Activated T-helper 2 cell treated with anti-CD3 and anti-CD28 coated beads, Interferon-gamma antibody, Interleukin-2, Interleukin-4, amounts not matched to agents 10 μg/mL and 5 μg/mL and 100 μg/mL, durations not matched to agents 14 hours and 24 hours and 36 hours (primary cell): ENCODE results near the gene BLTP1. TPM values are rescaled to one million over a fixed set of nuclear protein-coding genes. Genes with fewer than 3 reads are reported as not detected.

ENCODE experiments used
- DNase-seq: peaks from one replicate; pipeline ENCODE4 v3.0.0; 2021; ENCODE audit warnings: low spot score
- H3K27ac Mint-ChIP-seq: one replicate; pipeline ENCODE4 v1.8.0; 2021; ENCODE audit warnings: mixed read lengths
- H3K27me3 Mint-ChIP-seq: one replicate; pipeline ENCODE4 v1.8.0; 2021; ENCODE audit warnings: low read depth, mixed read lengths
- H3K36me3 Mint-ChIP-seq: one replicate; pipeline ENCODE4 v1.8.0; 2021; ENCODE audit warnings: low read depth, mixed read lengths
- H3K4me1 Mint-ChIP-seq: one replicate; pipeline ENCODE4 v1.8.0; 2021; ENCODE audit warnings: low read depth, mixed read lengths
- H3K4me3 Mint-ChIP-seq: one replicate; pipeline ENCODE4 v1.8.0; 2021; ENCODE audit warnings: low read depth, mild to moderate bottlenecking, moderate library complexity, mixed read lengths
- H3K9me3 Mint-ChIP-seq: one replicate; pipeline ENCODE4 v1.8.0; 2021; ENCODE audit warnings: mixed read lengths
- intact Hi-C: fragments of 100-400 bp; cut with micrococcal nuclease; formaldehyde crosslinking; loops from one replicate; pipeline ENCODE4 v1.15.1; 2023
- total RNA-seq: library from RNA; stranded (reverse); gene quantifications from 2 replicates; pipeline ENCODE4 v1.2.3, GENCODE V29; 2022

The BLTP1 gene
- total RNA-seq, 1 donor from 2014 or later, result 32.6 TPM

DNA sequence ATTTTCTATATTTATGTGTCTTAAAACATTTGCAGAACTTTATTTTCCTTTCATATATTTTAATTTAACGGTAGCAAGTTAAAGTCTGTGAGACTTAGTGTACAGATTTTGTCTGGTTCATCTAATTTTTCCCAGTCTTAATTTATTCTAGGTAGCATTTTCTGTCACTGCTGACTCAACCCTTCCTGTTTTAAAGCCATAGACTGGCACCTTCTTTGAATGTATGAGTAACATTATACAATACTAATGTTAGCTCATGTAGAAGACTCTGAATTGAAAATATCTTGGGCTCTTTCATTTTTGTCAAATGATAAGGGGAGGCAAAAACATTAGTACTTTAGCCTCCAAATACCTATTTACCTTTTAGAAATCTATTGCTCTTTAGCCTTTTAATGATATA lies 43.6 kb downstream of the BLTP1 start:
- intact Hi-C loops, result no loop called here
- H3K4me3 Mint-ChIP-seq, result no peak overlapping the region
- DNase-seq, result no peak
- H3K27me3 Mint-ChIP-seq, result no peaks in the 10 kb centered on the region
- H3K4me1 Mint-ChIP-seq, result peaks cover 2% of the 10 kb centered on the region
- peaks cover 31% of the 10 kb centered on the region for H3K36me3 Mint-ChIP-seq
- H3K27ac Mint-ChIP-seq, result no peak overlapping the region
- no peaks in the 10 kb centered on the region for H3K9me3 Mint-ChIP-seq

Other genes starting within 250 kb of the BLTP1 start
- gene TRPC3, start 200.3 kb upstream of the BLTP1 start, total RNA-seq, result 0.64 and 0.67 TPM in 2 replicates
- gene ADAD1, start 226.7 kb downstream of the BLTP1 start, total RNA-seq, result not detected in 2 replicates